T-helper 2 cell (primary cell): ENCODE measurements around the gene AURKAIP1.

Source experiments
- DNase-seq, 5 experiments: peaks; one replicate each; pipeline versions ENCODE4 v3.0.0 to v3.0.0-alpha.2; 2012 to 2022

Gene AURKAIP1

DNA sequence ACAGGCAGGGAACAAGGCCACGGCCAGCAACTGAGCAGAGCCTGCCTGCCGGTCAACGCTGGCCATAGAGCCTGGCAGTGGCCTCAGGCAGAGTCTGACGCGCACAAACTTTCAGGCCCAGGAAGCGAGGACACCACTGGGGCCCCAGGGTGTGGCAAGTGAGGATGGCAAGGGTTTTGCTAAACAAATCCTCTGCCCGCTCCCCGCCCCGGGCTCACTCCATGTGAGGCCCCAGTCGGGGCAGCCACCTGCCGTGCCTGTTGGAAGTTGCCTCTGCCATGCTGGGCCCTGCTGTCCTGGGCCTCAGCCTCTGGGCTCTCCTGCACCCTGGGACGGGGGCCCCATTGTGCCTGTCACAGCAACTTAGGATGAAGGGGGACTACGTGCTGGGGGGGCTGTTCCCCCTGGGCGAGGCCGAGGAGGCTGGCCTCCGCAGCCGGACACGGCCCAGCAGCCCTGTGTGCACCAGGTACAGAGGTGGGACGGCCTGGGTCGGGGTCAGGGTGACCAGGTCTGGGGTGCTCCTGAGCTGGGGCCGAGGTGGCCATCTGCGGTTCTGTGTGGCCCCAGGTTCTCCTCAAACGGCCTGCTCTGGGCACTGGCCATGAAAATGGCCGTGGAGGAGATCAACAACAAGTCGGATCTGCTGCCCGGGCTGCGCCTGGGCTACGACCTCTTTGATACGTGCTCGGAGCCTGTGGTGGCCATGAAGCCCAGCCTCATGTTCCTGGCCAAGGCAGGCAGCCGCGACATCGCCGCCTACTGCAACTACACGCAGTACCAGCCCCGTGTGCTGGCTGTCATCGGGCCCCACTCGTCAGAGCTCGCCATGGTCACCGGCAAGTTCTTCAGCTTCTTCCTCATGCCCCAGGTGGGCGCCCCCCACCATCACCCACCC lies 43.7 kb downstream of the AURKAIP1 start, which contains the start of gene TAS1R3:
TSS of gene TAS1R3 (plus strand) at position 213 of the 898 bp plus-strand sequence. CDS start at position 279, 66 bp downstream.
- DNase-seq = no peak

DNA sequence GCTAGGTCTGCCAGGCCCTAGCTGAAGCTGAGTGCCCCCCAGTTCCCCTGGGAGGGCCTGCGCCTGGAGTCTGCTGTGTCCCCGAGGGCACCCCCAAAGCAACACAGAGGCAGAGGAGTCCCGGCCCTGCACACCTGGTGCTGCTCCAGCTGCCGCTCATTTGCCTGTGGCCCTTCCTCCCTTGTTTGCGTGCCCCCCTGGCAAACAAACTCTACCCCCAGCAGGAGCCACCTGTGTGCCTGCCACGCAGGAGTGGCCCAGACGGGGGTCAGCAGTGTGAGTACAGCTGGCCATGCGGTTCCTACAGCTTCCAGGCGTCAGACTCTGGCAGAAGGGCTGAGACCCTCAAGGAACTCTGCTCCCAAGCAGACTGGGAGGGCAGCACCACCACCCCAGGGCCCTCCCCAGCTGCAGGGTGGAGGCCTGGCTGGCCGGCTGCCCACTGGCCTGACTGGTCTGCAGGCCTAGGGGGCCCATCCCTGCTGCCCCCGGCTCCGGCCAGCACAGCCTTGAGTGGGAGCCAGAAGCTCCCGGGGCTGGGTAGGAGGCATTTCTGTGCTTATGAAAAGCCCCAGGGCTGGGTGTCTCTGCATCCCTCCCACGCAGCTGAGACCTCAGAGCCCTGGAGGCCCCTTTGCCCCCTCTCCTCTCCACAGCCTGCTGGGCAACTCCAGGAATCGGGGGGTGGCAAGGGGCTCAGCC lies 44.5 kb downstream of the AURKAIP1 start:
- DNase-seq = no peak

DNA sequence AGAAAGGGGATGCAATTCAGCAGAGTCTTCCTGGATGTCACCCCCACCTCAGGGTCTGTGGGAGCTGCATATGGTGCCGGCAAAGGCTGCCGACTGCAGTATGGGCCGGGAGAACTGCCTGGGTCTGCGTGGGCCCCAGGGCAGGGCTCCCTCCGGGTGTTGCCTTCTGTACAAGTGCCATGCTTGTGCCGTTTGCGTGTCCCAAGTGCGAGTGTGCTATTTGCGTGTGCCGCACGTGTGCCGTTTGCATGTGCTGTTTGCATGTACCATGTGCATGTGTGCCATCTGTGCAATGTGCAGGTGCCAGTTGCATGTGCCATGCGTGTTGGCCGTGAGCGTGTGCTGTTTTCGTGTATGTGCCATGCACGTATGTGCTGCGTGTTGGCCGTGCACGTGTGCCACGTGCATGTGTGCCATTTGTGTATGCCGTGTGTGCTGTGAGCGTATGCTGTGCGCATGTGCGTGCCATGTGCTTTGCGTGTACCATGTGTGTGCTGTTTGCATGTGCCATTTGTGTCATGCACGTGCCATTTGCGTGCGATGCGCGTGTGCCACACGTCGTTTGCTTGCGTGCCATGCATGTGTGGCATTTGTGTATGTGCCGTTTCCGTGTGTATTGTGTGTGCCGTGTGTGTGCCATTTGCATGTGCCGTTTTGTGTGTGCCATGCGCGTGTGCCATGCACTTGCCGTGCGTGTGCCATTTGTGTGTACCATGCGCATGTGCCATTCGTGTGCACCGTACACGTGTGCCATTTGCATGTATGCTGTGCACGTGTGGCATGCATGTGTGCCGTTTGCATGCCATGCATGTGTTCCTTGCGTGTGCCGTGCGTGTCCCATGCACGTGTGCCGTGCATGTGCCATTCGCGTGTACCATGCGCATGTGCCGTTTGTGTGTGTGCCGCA lies 45.5 kb downstream of the AURKAIP1 start:
- DNase-seq = no peak

DNA sequence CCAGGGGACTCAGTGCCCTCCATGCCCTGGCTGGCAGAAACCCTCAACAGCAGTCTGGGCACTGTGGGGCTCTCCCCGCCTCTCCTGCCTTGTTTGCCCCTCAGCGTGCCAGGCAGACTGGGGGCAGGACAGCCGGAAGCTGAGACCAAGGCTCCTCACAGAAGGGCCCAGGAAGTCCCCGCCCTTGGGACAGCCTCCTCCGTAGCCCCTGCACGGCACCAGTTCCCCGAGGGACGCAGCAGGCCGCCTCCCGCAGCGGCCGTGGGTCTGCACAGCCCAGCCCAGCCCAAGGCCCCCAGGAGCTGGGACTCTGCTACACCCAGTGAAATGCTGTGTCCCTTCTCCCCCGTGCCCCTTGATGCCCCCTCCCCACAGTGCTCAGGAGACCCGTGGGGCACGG lies 46.8 kb downstream of the AURKAIP1 start:
- no peak for DNase-seq

DNA sequence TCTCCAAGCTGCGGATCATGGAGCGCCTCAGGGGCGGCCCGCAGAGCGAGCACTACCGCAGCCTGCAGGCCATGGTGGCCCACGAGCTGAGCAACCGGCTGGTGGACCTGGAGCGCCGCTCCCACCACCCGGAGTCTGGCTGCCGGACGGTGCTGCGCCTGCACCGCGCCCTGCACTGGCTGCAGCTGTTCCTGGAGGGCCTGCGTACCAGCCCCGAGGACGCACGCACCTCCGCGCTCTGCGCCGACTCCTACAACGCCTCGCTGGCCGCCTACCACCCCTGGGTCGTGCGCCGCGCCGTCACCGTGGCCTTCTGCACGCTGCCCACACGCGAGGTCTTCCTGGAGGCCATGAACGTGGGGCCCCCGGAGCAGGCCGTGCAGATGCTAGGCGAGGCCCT lies 47.7 kb downstream of the AURKAIP1 start:
- DNase-seq = no peak

DNA sequence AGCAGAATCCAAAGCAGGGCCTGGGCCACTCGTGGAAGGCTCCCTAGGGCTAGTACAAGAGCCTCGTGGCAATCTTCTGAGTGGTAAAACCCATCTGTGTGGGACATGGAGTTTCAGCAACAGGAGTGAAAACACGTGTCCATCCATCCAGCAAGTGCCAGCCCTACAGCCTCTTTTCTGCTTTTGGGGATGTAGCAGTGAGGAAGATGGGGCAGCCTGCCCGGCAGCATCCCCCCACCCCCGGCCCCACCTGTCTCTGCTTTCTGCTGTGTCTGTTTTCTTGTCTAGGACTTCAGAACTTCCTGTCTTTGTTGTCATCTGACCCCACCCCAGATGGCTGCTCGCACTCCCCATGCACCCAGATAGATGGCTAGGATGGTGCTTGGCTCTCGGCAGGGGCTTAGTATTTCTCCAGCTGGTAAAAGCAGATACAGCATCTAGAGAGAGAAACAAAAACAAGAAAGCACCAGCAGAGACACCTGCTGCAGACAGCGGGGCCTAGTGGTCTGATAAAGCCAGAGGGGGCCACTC lies 48.9 kb downstream of the AURKAIP1 start:
- DNase-seq = no peak

DNA sequence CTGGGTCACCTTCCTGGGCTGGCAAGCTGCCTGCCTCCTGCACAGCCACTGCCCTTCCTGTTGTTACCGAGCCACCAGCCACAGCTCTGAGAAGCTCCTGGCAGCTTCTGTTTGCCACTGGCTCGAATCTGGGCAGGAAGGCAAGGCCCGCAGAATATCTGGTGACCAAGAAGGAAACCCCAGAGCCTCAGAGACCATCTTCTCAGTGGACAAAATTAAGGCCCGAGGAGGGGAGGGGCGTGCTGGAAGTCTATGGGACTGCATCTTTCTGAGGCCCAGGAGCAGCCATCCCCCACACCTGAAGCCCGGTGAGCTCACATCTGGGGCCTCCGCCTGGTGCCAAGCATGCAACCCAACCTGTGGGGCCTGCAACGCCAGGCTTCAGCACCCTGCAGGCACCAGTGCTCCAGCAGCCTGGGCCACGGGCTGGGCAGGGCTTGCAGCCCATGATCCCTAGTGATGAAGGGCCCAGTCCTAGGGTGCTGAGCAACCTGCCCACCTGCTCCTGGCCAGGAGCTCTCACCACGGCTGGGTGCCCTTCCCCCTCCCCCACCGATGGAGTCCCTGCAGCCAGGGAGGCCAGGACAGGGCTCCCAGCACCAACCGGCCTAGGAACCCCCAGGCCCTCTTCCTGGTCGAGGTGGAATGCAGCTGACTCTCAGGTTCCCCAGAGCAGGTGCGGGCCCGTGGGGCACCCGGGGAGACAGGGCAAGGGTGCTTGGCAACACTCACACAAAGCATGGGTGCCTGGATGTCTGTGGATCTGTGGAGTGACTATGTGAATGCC lies 49.5 kb downstream of the AURKAIP1 start:
- DNase-seq = no peak

DNA sequence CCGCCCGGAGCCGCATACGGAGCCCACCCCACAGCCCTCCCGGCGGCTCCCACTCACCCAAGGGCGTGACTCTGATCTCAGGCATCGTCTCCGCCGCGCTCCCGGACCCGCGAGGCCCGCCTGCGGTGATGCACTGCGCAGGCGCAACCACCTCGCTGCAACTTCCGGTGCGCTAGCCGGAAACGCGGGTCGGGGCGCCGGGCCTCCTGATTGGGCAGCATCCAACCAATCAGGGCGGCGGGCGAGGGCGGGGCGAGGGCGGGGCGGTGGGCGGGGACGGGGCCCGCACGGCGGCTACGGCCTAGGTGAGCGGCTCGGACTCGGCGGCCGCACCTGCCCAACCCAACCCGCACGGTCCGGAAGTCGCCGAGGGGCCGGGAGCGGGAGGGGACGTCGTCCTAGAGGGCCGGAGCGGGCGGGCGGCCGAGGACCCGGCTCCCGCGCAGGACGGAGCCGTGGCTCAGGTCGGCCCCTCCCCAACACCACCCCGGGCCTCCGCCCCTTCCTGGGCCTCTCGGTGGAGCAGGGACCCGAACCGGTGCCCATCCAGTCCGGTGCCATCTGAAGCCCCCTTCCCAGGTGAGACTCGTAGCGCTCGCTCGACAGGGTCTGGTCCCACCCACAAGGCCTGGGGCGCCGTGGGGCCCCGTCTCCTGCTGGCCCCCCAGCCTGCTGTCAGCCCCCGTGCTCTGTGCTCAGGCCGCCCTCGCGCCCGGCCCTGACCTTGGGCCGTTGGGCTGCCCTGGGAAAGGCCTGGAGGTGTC lies 50.3 kb downstream of the AURKAIP1 start, which contains the start of the genes CPTP and INTS11:
TSS of gene CPTP (plus strand) at position 279 of the 764 bp plus-strand sequence. CDS start 2,109 bp downstream, outside the sequence.
TSS of gene INTS11 (minus strand) at position 137 of the 764 bp plus-strand sequence. CDS start at position 85, 52 bp downstream.
- peak; percentile 91 to 96 (median 95) for DNase-seq

DNA sequence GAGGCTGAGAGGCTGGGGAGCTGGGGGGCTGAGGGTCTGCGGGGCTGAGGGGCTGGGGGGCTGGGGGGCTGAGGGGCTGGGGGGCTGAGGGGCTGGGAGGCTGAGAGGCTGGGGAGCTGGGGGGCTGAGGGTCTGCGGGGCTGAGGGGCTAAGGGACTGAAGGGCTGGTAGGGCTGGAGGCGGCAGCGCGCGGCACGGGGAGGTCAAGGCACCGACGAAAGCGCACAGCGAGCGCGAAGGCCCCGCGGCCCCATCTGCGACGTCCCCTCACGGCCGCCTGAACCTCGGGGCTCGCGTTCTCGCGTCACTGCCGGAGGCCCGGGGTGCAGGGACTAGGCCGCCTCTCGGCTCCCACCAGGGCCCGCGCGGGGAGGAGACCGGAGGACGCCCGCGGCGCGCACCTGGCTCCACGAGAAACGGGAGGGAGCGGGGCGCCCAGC lies 50.9 kb downstream of the AURKAIP1 start:
- no peak for DNase-seq
